Liver (tissue), 9 donors: ENCODE results near the gene MED16. TPM values are rescaled to one million over a fixed set of nuclear protein-coding genes. Genes with fewer than 3 reads are reported as not detected.

Experiments used
- DNase-seq: peaks from one replicate; pipeline ENCODE4 v3.0.0-alpha.2; 2017; ENCODE audit warnings: low spot score
- H3K27ac ChIP-seq, 2 donors: one replicate each; pipeline ENCODE4 v1.7.0; 2013; ENCODE audit warnings: inconsistent platforms in 2 of 2, low read length in 2 of 2, control low read depth in 1 of 2, low read depth in 1 of 2, mild to moderate bottlenecking in 1 of 2
- H3K27me3 ChIP-seq, 4 donors: one replicate each; pipeline versions ENCODE4 v1.6.1 to v1.7.0; 2013; ENCODE audit warnings: low read length in 3 of 4, inconsistent platforms in 1 of 4, mild to moderate bottlenecking in 1 of 4, moderate library complexity in 1 of 4; ENCODE audit not compliant: control insufficient read depth in 4 of 4, insufficient read depth in 4 of 4
- H3K36me3 ChIP-seq, 4 donors: one replicate each; pipeline versions ENCODE4 v1.6.1 to v1.7.0; 2013; ENCODE audit warnings: low read length in 3 of 4, mild to moderate bottlenecking in 3 of 4, low read depth in 1 of 4, moderate library complexity in 1 of 4; ENCODE audit not compliant: control insufficient read depth in 4 of 4, insufficient read depth in 3 of 4
- H3K4me1 ChIP-seq, 4 donors: one replicate each; pipeline versions ENCODE4 v1.6.1 to v1.7.0; 2013; ENCODE audit warnings: low read length in 3 of 4, mild to moderate bottlenecking in 3 of 4, moderate library complexity in 1 of 4; ENCODE audit not compliant: control insufficient read depth in 4 of 4, insufficient read depth in 4 of 4
- H3K4me3 ChIP-seq, 3 donors: one replicate each; pipeline versions ENCODE4 v1.6.1 to v1.7.0; 2013; ENCODE audit warnings: low read length in 3 of 3, control low read depth in 1 of 3, low read depth in 1 of 3, mild to moderate bottlenecking in 1 of 3
- H3K9ac ChIP-seq, 2 donors: one replicate each; pipeline ENCODE4 v1.7.0; 2013; ENCODE audit warnings: low read length in 2 of 2, mild to moderate bottlenecking in 2 of 2, moderate library complexity in 2 of 2, control low read depth in 1 of 2, low read depth in 1 of 2
- H3K9me3 ChIP-seq, 4 donors: one replicate each; pipeline versions ENCODE4 v1.6.1 to v1.7.0; 2013; ENCODE audit warnings: low read length in 3 of 4; ENCODE audit not compliant: control insufficient read depth in 4 of 4
- ATF3 ChIP-seq: IDR thresholded peaks from 2 replicates; pipeline ENCODE4 v1.6.1; 2016; ENCODE audit warnings: antibody characterized with exemption
- CTCF ChIP-seq: fragments of 150-350 bp; IDR thresholded peaks from 2 replicates; pipeline ENCODE4 v1.5.1; 2017; ENCODE audit warnings: improper control_type of control experiment, low read depth, low read length; ENCODE audit not compliant: missing input control
- EGR1 ChIP-seq, 2 donors: IDR thresholded peaks; 2 replicates each; pipeline ENCODE4 v1.6.1; 2016 to 2018; ENCODE audit warnings: antibody characterized with exemption in 2 of 2, low read depth in 2 of 2
- FOXA1 ChIP-seq: IDR thresholded peaks from 2 replicates; pipeline ENCODE4 v1.6.1; 2016; ENCODE audit warnings: antibody characterized with exemption
- GABPA ChIP-seq, 2 donors: IDR thresholded peaks in 1 of 2; conservative IDR thresholded peaks in 1 of 2; 2 replicates each; pipeline ENCODE4 v1.6.1; 2016; ENCODE audit warnings: antibody characterized with exemption in 2 of 2, mild to moderate bottlenecking in 1 of 2, moderate library complexity in 1 of 2
- HNF4A ChIP-seq, 2 donors: conservative IDR thresholded peaks; 2 replicates each; pipeline ENCODE4 v1.6.1; 2016; ENCODE audit warnings: antibody characterized with exemption in 2 of 2, mild to moderate bottlenecking in 2 of 2
- HNF4G ChIP-seq: IDR thresholded peaks from 2 replicates; pipeline ENCODE4 v1.6.1; 2016; ENCODE audit warnings: antibody characterized with exemption
- JUND ChIP-seq, 2 donors: IDR thresholded peaks; 2 replicates each; pipeline ENCODE4 v1.6.1; 2016; ENCODE audit warnings: antibody characterized with exemption in 2 of 2
- MAX ChIP-seq: IDR thresholded peaks from 2 replicates; pipeline ENCODE4 v1.6.1; 2016; ENCODE audit warnings: antibody characterized with exemption
- NR2F2 ChIP-seq: IDR thresholded peaks from 2 replicates; pipeline ENCODE4 v1.6.1; 2016; ENCODE audit warnings: antibody characterized with exemption
- RAD21 ChIP-seq, 2 donors: IDR thresholded peaks; 2 replicates each; pipeline ENCODE4 v1.6.1; 2016; ENCODE audit warnings: antibody characterized with exemption in 2 of 2, mild to moderate bottlenecking in 2 of 2
- REST ChIP-seq: IDR thresholded peaks from 2 replicates; pipeline ENCODE4 v1.6.1; 2016; ENCODE audit warnings: antibody characterized with exemption, mild to moderate bottlenecking
- RXRA ChIP-seq, 2 donors: IDR thresholded peaks; 2 replicates each; pipeline ENCODE4 v1.6.1; 2017 to 2018; ENCODE audit warnings: antibody characterized with exemption in 2 of 2, mild to moderate bottlenecking in 1 of 2
- SP1 ChIP-seq: IDR thresholded peaks from 2 replicates; pipeline ENCODE4 v1.6.1; 2018; ENCODE audit warnings: antibody characterized with exemption, mild to moderate bottlenecking
- TAF1 ChIP-seq: conservative IDR thresholded peaks from 2 replicates; pipeline ENCODE4 v1.6.1; 2016; ENCODE audit warnings: antibody characterized with exemption, mild to moderate bottlenecking
- YY1 ChIP-seq: IDR thresholded peaks from 2 replicates; pipeline ENCODE4 v1.6.1; 2016; ENCODE audit warnings: antibody characterized with exemption, mild to moderate bottlenecking
- ZBTB33 ChIP-seq: IDR thresholded peaks from 2 replicates; pipeline ENCODE4 v1.6.1; 2016; ENCODE audit warnings: antibody characterized with exemption
- WGBS: extraction: QIAGEN DNeasy Blood & Tissue Kit; methylation state at CpG from one replicate; pipeline ENCODE4 v1.1.7; 2013; 5-methylcytosine and 5-hydroxymethylcytosine counted together
- polyA plus RNA-seq, 2 donors: library from polyadenylated mRNA; stranded (reverse) in 1 of 2; unstranded in 1 of 2; fragments of 200-250 nt in 1 of 2; fragments of >200 nt in 1 of 2; fragmentation: Nextera tagmentation in 1 of 2; extraction: Ambion mirVana in 1 of 2; gene quantifications; one replicate each; pipeline versions ENCODE4 v1.2.1 to v1.2.3, GENCODE V29; 2013 to 2015
- total RNA-seq, 2 donors: library from RNA; depleted of rRNA; stranded (reverse); fragments of >200 nt; gene quantifications; one replicate each; pipeline ENCODE4 v1.2.3, GENCODE V29; 2014
- donor health status: healthy.
- donor health status: healthy.
- donor health status: healthy.
- donor health status: healthy.
- donor health status: healthy.

Gene MED16
- total and polyA plus RNA-seq, 4 donors, result 30.6 to 50.5 (median 41.0) TPM

GRCh38 chr19:928471-929202, 35.6 kb upstream of the MED16 start:
- TF ChIP-seq ATF3 (no peak), RXRA (IDR thresholded peaks at IDR 0.05) (no peak), CTCF (no peak), YY1 (no peak), HNF4A (conservative IDR thresholded peaks at IDR 0.05) (no peak), FOXA1 (no peak), HNF4G (no peak), RAD21 (IDR thresholded peaks at IDR 0.05) (no peak), MAX (no peak), GABPA (IDR thresholded peaks at IDR 0.05 in 1 of 2, conservative IDR thresholded peaks at IDR 0.05 in 1 of 2) (no peak), REST (no peak), ZBTB33 (no peak), SP1 (no peak), EGR1 (IDR thresholded peaks at IDR 0.05; ENCODE audit: low read depth in 2 of 2) (no peak), NR2F2 (no peak), TAF1 (no peak), JUND (IDR thresholded peaks at IDR 0.05) (no peak)
- Histone ChIP-seq H3K4me1 (peaks cover 11 to 46% (median 26%) of the 10 kb centered on the region in 4 donors), H3K9me3 (no peaks in the 10 kb centered on the region), H3K9ac (no peak overlapping the region), H3K27me3 (no peaks in the 10 kb centered on the region), H3K27ac (no peak overlapping the region), H3K4me3 (no peak overlapping the region), H3K36me3 (no peaks in the 10 kb centered on the region)
- WGBS, result 78% methylated on average over 18 of the region's 18 CpGs
- peak; percentile 64 for DNase-seq
